ENCODE measurements around the gene NKAPL. TPM values are rescaled to one million over a fixed set of nuclear protein-coding genes. Genes with fewer than 3 reads are reported as not detected.
A peak's percentile ranks its signal among the peaks of the same experiment; 100 is the strongest.

Gene NKAPL
- total and polyA plus RNA-seq, 2 of the 13 experiments (the other 11 are each of a cell fraction or from before 2014, with no cell fraction given): not detected

- TF ChIP-seq, protein P1, sequence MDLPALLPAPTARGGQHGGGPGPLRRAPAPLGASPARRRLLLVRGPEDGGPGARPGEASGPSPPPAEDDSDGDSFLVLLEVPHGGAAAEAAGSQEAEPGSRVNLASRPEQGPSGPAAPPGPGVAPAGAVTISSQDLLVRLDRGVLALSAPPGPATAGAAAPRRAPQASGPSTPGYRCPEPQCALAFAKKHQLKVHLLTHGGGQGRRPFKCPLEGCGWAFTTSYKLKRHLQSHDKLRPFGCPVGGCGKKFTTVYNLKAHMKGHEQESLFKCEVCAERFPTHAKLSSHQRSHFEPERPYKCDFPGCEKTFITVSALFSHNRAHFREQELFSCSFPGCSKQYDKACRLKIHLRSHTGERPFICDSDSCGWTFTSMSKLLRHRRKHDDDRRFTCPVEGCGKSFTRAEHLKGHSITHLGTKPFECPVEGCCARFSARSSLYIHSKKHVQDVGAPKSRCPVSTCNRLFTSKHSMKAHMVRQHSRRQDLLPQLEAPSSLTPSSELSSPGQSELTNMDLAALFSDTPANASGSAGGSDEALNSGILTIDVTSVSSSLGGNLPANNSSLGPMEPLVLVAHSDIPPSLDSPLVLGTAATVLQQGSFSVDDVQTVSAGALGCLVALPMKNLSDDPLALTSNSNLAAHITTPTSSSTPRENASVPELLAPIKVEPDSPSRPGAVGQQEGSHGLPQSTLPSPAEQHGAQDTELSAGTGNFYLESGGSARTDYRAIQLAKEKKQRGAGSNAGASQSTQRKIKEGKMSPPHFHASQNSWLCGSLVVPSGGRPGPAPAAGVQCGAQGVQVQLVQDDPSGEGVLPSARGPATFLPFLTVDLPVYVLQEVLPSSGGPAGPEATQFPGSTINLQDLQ (CRISPR knock-in tag; IDR thresholded peaks at IDR 0.05): no peak
- no peak for TF ChIP-seq NFRKB (IDR thresholded peaks at IDR 0.05)
- TF ChIP-seq GTF2F1 (IDR thresholded peaks at IDR 0.05; ENCODE audit: low read length): no peak
- no peak for TF ChIP-seq NFYC (CRISPR knock-in tag; IDR thresholded peaks at IDR 0.05)
- TF ChIP-seq MTA1 (CRISPR knock-in tag; IDR thresholded peaks at IDR 0.05; ENCODE audit: borderline replicate concordance): peak; percentile 85; the same call in 1 of the 2 replicates
- no peak for TF ChIP-seq ZNF713 (CRISPR knock-in tag; IDR thresholded peaks at IDR 0.05)
- peak; percentile 78 for TF ChIP-seq RXRA (CRISPR knock-in tag; IDR thresholded peaks at IDR 0.05)
- TF ChIP-seq AHR (CRISPR knock-in tag; IDR thresholded peaks at IDR 0.05): peak; percentile 82; the same call in 1 of the 2 replicates
- peak; percentile 98 for TF ChIP-seq FOXO4 (CRISPR knock-in tag; conservative IDR thresholded peaks at IDR 0.05)
- TF ChIP-seq PHF8 (CRISPR knock-in tag; IDR thresholded peaks at IDR 0.05): peak; percentile 100
- no peak for TF ChIP-seq MAZ (IDR thresholded peaks at IDR 0.05; ENCODE audit: borderline replicate concordance, low read depth, low read length)
- 0 out of 2 replicates have a peak, but pooled peaks have one; percentile 29 for TF ChIP-seq MAZ (CRISPR knock-in tag; IDR thresholded peaks at IDR 0.05; ENCODE audit: low read depth)
- TF ChIP-seq SNAI1 (CRISPR knock-in tag; IDR thresholded peaks at IDR 0.05; ENCODE audit: borderline replicate concordance): no peak; the same call in 1 of the 2 replicates
- peak; percentile 63 for TF ChIP-seq PTBP1 (IDR thresholded peaks at IDR 0.05; ENCODE audit: low read depth, low read length, poor library complexity, severe bottlenecking)
- no peak; the same call in 1 of the 2 replicates for TF ChIP-seq SP140L (CRISPR knock-in tag; IDR thresholded peaks at IDR 0.05; ENCODE audit: borderline replicate concordance)
- peak in 1 of 2 experiments; percentile 94; a peak in 2 of 4 replicates for TF ChIP-seq KLF16 (CRISPR knock-in tag; IDR thresholded peaks at IDR 0.05)
- peak; percentile 26; the same call in 1 of the 2 replicates for TF ChIP-seq KDM6A (CRISPR knock-in tag; IDR thresholded peaks at IDR 0.05; ENCODE audit: low read depth)
- TF ChIP-seq IRF1 (CRISPR knock-in tag; IDR thresholded peaks at IDR 0.05; ENCODE audit: low read depth): no peak
- TF ChIP-seq RAD21 (CRISPR knock-in tag; IDR thresholded peaks at IDR 0.05): no peak; the same call in 1 of the 2 replicates
- peak; percentile 63; the same call in 1 of the 2 replicates for TF ChIP-seq MXD1 (CRISPR knock-in tag; IDR thresholded peaks at IDR 0.05)
- TF ChIP-seq ZNF383 (CRISPR knock-in tag; IDR thresholded peaks at IDR 0.05; ENCODE audit: borderline replicate concordance): 0 out of 2 replicates have a peak, but pooled peaks have one; percentile 59
- no peak for TF ChIP-seq ZNF207 (IDR thresholded peaks at IDR 0.05; ENCODE audit: borderline replicate concordance)
- TF ChIP-seq LCORL (IDR thresholded peaks at IDR 0.05): peak; percentile 27; the same call in 1 of the 2 replicates
- TF ChIP-seq LCORL (CRISPR knock-in tag; IDR thresholded peaks at IDR 0.05): peak; percentile 66; the same call in 1 of the 2 replicates
- TF ChIP-seq ZFP41 (CRISPR knock-in tag; IDR thresholded peaks at IDR 0.05; ENCODE audit: borderline replicate concordance): 0 out of 2 replicates have a peak, but pooled peaks have one; percentile 91
- no peak for TF ChIP-seq ARID2 (CRISPR knock-in tag; IDR thresholded peaks at IDR 0.05; ENCODE audit: borderline replicate concordance)
These were observed 8.0 kb downstream of the NKAPL start, which contains the start of gene ZSCAN26 (continued) for GRCh38 chr6:28266962-28267694.

Measured in HepG2 (cell line).